HL-60 (cell line): ENCODE results near the gene ZNF561.
"Not testable (repeated sequence)": the region's sequence is repeated elsewhere in the genome, so short reads cannot be mapped to it uniquely, and the experiment has no call there.

ENCODE experiments used
- DNase-seq, 2 experiments: peaks; one replicate each; pipeline ENCODE4 v3.0.0-alpha.2; 2010 to 2020; ENCODE audit warnings: low read depth in 1 of 2, low spot score in 1 of 2
- H3K27ac ChIP-seq: fragments of 250-450 bp; sonication (Bioruptor Pico); replicated peaks from 2 replicates; pipeline ENCODE4 v1.5.1; 2020; ENCODE audit warnings: mild to moderate bottlenecking, moderate library complexity
- H3K27me3 ChIP-seq: fragments of 250-450 bp; sonication (Bioruptor Pico); 2 replicates; pipeline ENCODE4 v1.5.1; 2021; ENCODE audit warnings: mild to moderate bottlenecking, moderate library complexity; ENCODE audit not compliant: insufficient read depth, poor library complexity, severe bottlenecking
- H3K4me3 ChIP-seq: replicated peaks from 2 replicates; pipeline ENCODE4 v1.5.1; 2011; ENCODE audit warnings: mild to moderate bottlenecking, control low read depth, low read length; ENCODE audit not compliant: insufficient read depth
- CTCF ChIP-seq: IDR thresholded peaks from one replicate; pipeline ENCODE4 v1.5.1; 2011; ENCODE audit warnings: low read length, control low read depth, inconsistent platforms; ENCODE audit not compliant: insufficient read depth
- GABPA ChIP-seq: IDR thresholded peaks from 2 replicates; pipeline ENCODE4 v1.6.1; 2012; ENCODE audit warnings: low read depth
- POLR2AphosphoS5 ChIP-seq: IDR thresholded peaks from 2 replicates; pipeline ENCODE4 v1.6.1; 2012; ENCODE audit warnings: low read depth
- REST ChIP-seq: IDR thresholded peaks from 2 replicates; pipeline ENCODE4 v1.6.1; 2012; ENCODE audit warnings: low read depth; ENCODE audit not compliant: insufficient replicate concordance
- SPI1 ChIP-seq: IDR thresholded peaks from 2 replicates; pipeline ENCODE4 v1.6.1; 2012; ENCODE audit warnings: low read depth, mild to moderate bottlenecking, borderline replicate concordance

ZNF561 gene

GRCh38 chr19:9658769-9659168 lies 37.7 kb upstream of the ZNF561 start:
- no peak overlapping the region for H3K27ac ChIP-seq
- no peaks in the 10 kb centered on the region for H3K27me3 ChIP-seq
- H3K4me3 ChIP-seq, result no peak overlapping the region
- TF ChIP-seq CTCF (no peak), GABPA (no peak), POLR2AphosphoS5 (no peak), SPI1 (no peak), REST (no peak)
- DNase-seq, result no peak

GRCh38 chr19:9653066-9653555 lies 32.1 kb upstream of the ZNF561 start:
- not testable (repeated sequence) for DNase-seq, H3K27ac ChIP-seq, H3K4me3 ChIP-seq, H3K27me3 ChIP-seq

- H3K4me3 ChIP-seq, H3K27ac ChIP-seq, H3K27me3 ChIP-seq, DNase-seq: not testable (repeated sequence)
These were observed 30.4 kb upstream of the ZNF561 start for GRCh38 chr19:9651464-9651863.

- TF ChIP-seq CTCF, result no peak
- no peak for TF ChIP-seq SPI1
- TF ChIP-seq REST, result no peak
- TF ChIP-seq GABPA, result no peak
- no peak for TF ChIP-seq POLR2AphosphoS5
- H3K4me3 ChIP-seq, result no peak overlapping the region
- no peak overlapping the region for H3K27ac ChIP-seq
- H3K27me3 ChIP-seq, result no peaks in the 10 kb centered on the region
- no peak for DNase-seq
These were observed 29.3 kb upstream of the ZNF561 start for GRCh38 chr19:9650345-9650744.

- no peaks in the 10 kb centered on the region for H3K27me3 ChIP-seq
- H3K27ac ChIP-seq, result no peak overlapping the region
- H3K4me3 ChIP-seq, result no peak overlapping the region
- TF ChIP-seq GABPA, result no peak
- TF ChIP-seq REST, result no peak
- no peak for TF ChIP-seq CTCF
- no peak for TF ChIP-seq POLR2AphosphoS5
- TF ChIP-seq SPI1, result no peak
- no peak for DNase-seq
These were observed 24.4 kb upstream of the ZNF561 start for GRCh38 chr19:9645472-9645871.
